ENCODE data around the gene PARVG. TPM values are rescaled to one million over a fixed set of nuclear protein-coding genes. Genes with fewer than 3 reads are reported as not detected.

Gene PARVG
- total RNA-seq, 1 experiment from 2014 or later = 1.3 TPM

DNA sequence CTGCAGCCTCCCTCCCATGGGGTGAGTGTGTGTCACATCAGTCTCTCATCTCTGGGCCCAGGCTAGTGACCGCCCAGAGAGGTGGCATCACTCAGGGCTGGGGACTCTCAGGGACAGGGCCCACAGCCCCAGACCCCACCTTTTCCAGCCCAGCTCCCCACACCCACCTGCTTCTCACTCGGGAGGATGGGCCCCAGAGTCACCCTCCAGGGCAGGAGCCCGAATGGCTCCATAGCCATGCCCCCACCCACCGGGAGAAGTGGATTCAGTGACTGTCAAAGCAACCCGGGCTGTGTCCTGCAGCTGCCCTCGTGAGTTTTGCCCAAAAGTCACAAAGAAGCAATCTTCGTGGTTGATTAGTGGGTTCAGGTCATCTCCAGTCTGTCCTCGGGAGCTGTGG, 26.0 kb downstream of the PARVG start:
- H3K9ac ChIP-seq (ENCODE audit: extremely low read depth, insufficient read length, low read length) = no peak overlapping the region
- no peak overlapping the region for H3K23ac ChIP-seq (ENCODE audit: insufficient read length, low read depth, low read length)
- H2BK12ac ChIP-seq (ENCODE audit: insufficient read length, low read depth, low read length) = no peak overlapping the region
- H3K18ac ChIP-seq (ENCODE audit: insufficient read length, low read depth, low read length) = no peak overlapping the region
- no peaks in the 10 kb centered on the region for H3K23me2 ChIP-seq (ENCODE audit: insufficient read length, low read depth, low read length, poor library complexity, severe bottlenecking)
- H3K79me2 ChIP-seq (ENCODE audit: insufficient read depth, low read length) = no peaks in the 10 kb centered on the region
- no peaks in the 10 kb centered on the region for H3K79me1 ChIP-seq (ENCODE audit: insufficient read depth, low read depth, low read length, poor library complexity, severe bottlenecking)
- H2BK15ac ChIP-seq (ENCODE audit: low read depth, low read length) = no peak overlapping the region
- H2AFZ ChIP-seq (ENCODE audit: low read length) = no peak overlapping the region
- H3K56ac ChIP-seq (ENCODE audit: insufficient read length, low read depth, low read length) = no peak overlapping the region
- H2BK5ac ChIP-seq (ENCODE audit: insufficient read length, low read length) = no peak overlapping the region
- no peaks in the 10 kb centered on the region for H3K9me3 ChIP-seq (ENCODE audit: control insufficient read depth, low read depth, low read length)
- Mint-ChIP-seq H3K27me3 (ENCODE audit: low read depth) (peaks cover 15% of the 10 kb centered on the region), H3K4me1 (peaks cover 0 to 4% of the 10 kb centered on the region in 2 experiments; a peak in 2 of 4 replicates), H3K27ac (no peak overlapping the region), H3K36me3 (ENCODE audit: insufficient read depth in 1 of 3, low read depth in 3 of 3) (peaks cover 0 to 3% (median 0%) of the 10 kb centered on the region in 3 experiments; a peak in 2 of 7 replicates), H3K9me3 (peaks cover 0 to 11% of the 10 kb centered on the region in 2 experiments; a peak in 3 of 5 replicates), H3K4me3 (no peak overlapping the region)
- no peaks in the 10 kb centered on the region for H3K27me3 ChIP-seq (ENCODE audit: insufficient read depth, low read length)
- no CpG with 5 or more reads among the region's 8 CpGs for WGBS (ENCODE audit: extremely low coverage, insufficient read length, low lambda C conversion rate)
- no peaks in the 10 kb centered on the region for H4K20me1 ChIP-seq (ENCODE audit: control insufficient read depth, insufficient read depth, insufficient read length)
- no peak overlapping the region for H4K91ac ChIP-seq (ENCODE audit: insufficient read length, low read depth, low read length)
- TF ChIP-seq CTCF (conservative IDR thresholded peaks at IDR 0.05) = no peak
- H3K14ac ChIP-seq (ENCODE audit: insufficient read depth, low read length) = no peak overlapping the region
- H3K4ac ChIP-seq (ENCODE audit: low read depth, low read length) = no peak overlapping the region
- no peak overlapping the region for H2AK5ac ChIP-seq (ENCODE audit: insufficient read length, low read length)
- H2BK20ac ChIP-seq (ENCODE audit: low read depth, low read length, poor library complexity, severe bottlenecking) = no peak overlapping the region
- no peaks in the 10 kb centered on the region for H3K4me1 ChIP-seq (ENCODE audit: insufficient read depth, low read length)
- no peak overlapping the region for H2BK120ac ChIP-seq (ENCODE audit: low read depth, low read length, poor library complexity, severe bottlenecking)
- no peak for DNase-seq
- H3K27ac ChIP-seq (ENCODE audit: insufficient read length, low read depth, low read length) = no peak overlapping the region
- H3K4me2 ChIP-seq (ENCODE audit: insufficient read depth, insufficient read length, low read length) = no peak overlapping the region
- H4K8ac ChIP-seq (replicated peaks; ENCODE audit: insufficient read length, low read depth, low read length) = no peak overlapping the region
- no peak overlapping the region for H4K5ac ChIP-seq (ENCODE audit: insufficient read length, low read depth, low read length)
- H3T11ph ChIP-seq (ENCODE audit: low read length) = no peak overlapping the region

Data from H9 (cell line).